HG03045 (cell line): ENCODE data around the gene LRRC4C.

ENCODE experiments used
- ATAC-seq: cut with Tn5 transposase; IDR thresholded peaks from one replicate; pipeline ENCODE4 v1.9.1; 2021; ENCODE audit warnings: mild to moderate bottlenecking, moderate library complexity; ENCODE audit not compliant: unreplicated experiment

Gene LRRC4C

DNA sequence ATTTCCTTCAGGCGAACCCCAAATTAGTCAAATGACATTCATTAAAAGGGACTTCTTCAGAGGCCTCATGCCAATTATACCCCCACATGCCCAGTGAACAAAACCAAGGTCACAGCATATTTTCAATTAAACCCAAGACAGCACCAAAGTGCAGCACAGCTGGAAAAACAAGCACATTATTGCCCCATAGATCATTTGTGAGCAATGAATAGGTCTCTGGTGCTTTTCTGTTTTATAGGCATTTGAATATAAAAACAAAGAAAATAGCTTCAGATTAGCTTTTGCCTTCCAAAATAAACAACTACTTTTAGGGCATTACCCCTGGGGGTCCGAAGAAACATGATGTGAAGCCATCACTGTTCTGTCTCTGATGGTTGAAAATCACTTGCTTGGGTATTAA is 1319.9 kb downstream of the LRRC4C start:
- ATAC-seq, result no peak

DNA sequence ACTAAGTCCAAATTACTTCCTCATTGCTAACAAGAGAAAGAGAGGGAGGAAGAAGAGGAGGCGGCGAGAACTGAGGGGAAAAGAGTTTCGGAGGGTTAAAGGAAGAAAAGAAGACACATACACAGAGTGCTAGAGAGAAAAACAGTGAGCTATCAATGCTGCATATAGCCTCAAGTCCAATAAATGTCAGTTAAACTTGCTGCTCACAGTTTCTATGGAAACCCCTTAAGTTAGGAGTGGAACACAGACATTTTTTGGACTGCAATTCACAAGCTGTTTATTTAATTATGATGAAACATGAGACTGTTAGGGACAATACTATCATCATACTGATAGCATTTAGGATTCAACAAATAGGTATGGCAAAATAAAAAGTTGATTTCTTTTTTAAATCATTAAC is 1320.4 kb downstream of the LRRC4C start:
- no peak for ATAC-seq

DNA sequence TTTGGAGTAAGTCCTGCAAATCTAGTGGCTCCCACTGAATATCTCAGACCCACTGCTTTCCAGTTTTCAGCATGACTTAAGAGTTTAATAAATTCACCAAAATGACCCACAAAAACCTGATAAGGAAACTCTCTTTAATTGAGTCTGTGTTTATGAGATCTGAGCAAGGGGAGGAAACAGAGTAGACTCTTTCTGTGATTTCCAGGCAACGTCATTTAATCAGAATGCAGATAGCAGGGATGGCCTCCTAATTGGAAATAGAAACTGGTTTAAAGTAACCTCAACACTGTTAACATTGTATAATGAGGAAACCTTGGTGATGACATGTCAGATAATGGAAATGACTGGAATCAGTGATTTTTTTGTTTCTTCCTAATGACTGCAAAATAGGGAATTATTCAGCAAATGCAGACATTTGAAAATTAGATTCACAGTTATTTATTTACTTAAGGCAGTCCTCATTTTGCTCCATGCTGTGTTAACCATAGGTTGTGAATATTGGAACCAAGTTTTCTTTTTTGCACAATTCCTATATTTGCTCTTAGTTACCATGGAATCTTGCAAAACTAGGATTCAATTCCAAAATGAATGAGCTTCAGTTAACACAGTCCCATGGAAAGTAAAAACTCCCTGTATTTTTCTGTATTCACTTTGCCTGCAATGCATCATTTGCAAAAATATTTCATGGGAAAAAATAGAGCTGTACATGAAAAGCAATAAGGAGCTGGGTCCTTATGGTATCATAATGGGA is 1324.5 kb downstream of the LRRC4C start:
- no peak for ATAC-seq

DNA sequence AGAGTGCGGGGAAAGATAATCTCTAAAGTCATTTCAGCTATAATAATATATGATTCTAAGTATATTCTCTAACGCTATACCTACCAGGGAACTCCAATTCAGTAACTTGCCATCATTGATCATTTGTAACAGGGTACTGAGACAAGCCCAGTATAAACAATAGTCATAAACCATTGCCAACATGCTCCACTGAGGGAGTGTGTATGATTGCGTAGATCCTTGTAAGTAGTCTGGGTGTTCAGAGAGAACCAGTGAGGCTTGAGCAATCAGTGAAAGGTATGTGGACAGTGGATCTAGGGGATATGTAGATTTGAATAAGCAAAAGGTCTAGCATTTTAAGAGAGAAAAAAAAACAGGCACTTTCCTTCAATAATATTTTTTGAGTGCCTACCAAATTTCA is 1326.0 kb downstream of the LRRC4C start:
- ATAC-seq, result no peak

DNA sequence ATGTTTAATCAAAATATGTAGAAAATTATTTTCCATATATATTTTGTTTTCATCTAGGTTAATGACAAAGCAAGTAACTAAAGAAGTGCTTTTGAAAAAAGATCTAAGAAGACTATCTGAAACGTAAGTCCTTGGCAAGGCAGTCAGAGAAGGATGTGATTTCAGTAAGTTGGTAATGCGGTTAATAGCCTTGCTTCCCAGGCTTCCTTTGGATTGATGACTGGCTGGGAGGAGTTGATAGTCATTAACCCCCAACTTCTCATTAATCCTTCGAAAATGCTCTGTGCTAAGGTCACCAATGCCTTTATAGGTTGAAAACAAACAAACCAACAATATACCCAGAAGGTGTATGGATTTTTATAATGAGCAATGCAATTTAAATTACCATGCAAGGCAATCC is 1326.5 kb downstream of the LRRC4C start:
- no peak for ATAC-seq

DNA sequence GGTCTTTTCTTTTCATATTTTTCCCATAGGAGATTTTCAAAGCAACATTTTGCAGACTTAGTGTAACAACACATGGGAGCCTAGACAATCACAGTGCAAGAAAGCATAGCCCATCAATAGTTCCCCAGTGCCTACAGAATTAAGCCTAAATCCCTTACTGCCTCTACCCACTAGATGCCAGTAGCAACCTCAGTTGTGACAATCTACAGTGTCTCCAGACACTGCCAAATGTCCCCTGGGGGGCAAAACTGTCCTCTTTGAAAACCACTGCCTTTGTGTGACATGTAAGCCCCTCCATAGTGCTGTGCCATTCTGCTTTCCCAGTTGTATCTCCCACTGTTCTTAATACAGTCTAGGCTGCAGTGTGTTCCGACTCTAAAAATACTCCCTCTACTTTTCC is 1329.0 kb downstream of the LRRC4C start:
- ATAC-seq, result no peak

DNA sequence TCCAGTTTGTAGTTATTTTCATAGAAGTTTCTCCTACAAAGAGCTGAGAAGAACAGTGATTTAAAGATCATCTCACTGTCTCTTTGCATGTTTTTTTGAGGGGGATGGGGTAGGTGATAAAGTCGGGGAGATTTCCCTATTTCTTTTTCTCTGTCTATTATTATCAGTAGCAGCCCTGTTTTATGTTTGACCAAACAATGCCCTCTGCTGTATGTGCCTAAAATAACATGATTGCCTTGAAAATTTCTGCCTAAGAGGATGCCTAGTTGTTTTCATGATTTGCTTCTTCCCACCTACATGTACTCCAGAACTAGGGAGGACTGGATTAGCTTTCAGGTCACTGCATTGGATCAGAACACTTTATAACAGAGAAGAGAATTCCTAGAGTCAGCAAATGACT is 1330.2 kb downstream of the LRRC4C start:
- no peak for ATAC-seq

DNA sequence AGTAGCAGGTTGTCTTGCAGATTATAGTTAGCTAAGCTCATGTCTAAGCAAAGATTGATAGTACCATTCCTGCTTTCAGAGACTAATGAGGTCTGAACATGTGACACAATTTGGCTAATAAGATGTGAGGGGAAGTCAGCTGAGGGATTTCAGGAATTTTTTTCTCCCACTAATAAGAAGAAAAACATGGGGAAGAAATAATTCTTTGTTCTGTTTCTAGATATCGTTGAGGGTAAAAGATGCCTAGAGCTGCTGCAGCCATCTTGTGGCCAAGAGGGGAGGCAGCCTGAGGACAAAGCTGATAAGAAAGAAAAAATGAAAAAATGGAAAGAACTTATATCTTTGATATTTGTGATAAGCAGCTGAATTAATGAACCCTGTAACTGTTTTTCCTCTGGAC is 1334.4 kb downstream of the LRRC4C start:
- ATAC-seq, result no peak

DNA sequence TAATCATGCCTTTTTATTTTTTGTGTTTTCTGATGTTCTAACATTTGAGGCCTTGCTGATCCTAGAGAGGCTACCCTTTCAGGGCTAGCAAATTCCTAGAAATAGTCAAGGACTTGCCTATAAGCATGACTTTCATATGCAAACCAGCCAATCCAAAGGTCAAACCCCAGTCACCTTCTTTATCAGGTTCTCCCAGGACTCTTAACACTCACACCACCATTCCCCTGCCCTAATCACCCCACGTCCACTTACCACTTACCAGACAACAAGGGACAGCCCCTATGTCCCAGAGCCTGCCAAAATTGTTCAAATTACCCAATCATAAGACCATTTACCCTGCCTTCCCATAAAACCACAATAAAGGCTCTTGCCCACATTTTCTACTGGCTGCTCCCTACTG is 1339.8 kb downstream of the LRRC4C start:
- no peak for ATAC-seq

DNA sequence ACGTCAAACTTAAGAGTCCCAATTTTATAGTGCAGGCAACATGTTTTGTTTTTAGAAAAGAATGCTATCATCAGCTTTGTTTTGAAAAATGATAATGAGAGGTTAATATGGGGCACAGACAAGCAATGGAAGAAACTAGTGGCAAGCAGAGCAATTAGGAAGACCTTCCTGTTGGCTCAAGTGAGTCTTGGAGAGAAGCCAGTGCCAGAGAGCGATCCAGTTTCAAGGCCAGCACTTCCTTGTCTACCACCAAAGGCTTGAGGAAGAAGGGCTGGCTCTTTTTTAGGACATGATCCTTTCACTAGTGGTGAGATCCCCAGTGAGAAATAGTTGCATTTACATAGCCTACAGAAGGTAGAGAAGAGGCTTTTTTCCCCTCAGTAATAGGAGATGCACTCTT is 1340.7 kb downstream of the LRRC4C start:
- ATAC-seq, result no peak

DNA sequence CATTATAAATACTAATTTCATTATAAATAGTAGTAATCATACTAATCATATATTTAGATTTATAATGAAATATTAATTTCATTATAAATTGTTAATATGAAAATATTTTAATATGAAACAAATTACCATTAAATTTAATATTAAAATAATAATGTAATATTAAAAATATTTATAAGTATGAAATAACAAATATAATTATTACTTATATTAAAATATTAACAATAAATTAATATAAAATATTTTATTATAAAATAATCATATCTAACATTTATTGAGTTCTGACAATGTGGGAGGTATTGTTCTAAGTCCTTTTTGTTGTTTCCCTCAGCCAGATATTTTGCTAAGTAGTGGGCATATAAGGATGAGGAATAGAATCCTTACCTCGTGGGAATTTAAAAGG is 1341.4 kb downstream of the LRRC4C start:
- no peak for ATAC-seq

DNA sequence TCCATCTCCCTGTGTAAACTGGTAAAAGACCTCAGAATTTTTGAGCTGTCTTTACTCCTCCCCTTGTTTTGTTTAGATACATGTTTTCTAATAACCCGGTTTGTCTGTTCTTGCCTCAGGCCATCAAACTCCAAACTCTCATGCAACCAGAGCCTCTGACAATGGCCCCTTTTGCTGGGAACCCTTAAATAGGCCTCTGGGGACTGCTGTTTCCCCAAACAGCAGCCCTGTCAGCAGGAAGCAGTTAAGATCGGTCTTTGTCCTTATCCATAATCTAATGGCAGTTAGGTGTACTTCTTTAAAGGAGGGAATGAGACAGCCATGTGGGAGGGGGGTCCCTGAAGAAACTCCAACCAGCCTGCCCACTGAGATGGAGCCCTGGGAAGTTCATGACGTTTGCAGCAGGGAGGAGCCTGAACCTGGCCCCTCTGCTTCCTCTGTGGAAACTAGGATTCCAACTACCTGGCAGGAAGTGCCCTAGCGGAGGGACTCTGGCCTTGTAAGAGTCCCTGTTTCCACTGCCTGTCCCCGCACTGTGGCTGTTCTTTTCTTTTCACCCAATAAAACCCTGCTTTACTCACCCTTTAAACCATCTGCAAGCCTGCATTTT is 1354.4 kb downstream of the LRRC4C start:
- ATAC-seq, result no peak

DNA sequence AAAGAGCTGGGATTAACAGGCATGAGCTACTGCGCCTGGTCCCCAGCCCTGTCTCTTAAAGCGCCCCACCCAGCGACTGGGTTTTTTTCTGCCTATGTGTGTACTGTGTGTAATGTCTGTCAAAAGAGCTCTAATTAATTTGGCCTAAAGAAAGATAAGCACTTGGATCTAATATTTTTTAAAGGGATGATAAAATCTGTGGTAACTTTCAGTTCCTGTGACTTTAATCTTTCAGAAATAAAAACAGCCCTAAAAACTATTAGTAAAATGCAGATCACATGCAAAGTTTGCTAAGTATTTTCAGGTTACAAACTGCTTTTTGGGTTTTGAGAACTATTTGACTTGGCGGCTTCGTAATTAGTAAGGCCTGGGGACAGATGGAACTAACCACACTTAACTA is 1358.7 kb downstream of the LRRC4C start:
- ATAC-seq, result no peak

DNA sequence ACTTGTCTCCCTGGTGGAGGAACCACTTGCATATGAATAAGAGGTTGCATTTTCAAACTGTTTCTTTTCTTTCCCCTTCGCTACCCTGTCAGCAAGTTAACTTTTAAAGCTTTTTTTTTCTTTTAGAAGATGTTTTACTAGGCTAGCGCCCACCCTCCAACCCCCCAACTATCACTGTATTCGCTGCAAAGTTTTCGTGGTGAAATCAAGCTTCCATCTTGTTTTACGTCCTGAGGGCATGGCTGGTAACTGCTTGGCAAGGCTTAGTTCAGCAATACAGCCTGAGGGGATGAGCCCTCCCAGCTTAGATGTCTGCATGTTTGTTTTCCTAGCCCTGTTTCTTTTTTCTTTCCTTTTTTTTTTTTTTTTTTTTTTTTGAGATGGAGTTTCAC is 1359.3 kb downstream of the LRRC4C start:
- no peak for ATAC-seq

DNA sequence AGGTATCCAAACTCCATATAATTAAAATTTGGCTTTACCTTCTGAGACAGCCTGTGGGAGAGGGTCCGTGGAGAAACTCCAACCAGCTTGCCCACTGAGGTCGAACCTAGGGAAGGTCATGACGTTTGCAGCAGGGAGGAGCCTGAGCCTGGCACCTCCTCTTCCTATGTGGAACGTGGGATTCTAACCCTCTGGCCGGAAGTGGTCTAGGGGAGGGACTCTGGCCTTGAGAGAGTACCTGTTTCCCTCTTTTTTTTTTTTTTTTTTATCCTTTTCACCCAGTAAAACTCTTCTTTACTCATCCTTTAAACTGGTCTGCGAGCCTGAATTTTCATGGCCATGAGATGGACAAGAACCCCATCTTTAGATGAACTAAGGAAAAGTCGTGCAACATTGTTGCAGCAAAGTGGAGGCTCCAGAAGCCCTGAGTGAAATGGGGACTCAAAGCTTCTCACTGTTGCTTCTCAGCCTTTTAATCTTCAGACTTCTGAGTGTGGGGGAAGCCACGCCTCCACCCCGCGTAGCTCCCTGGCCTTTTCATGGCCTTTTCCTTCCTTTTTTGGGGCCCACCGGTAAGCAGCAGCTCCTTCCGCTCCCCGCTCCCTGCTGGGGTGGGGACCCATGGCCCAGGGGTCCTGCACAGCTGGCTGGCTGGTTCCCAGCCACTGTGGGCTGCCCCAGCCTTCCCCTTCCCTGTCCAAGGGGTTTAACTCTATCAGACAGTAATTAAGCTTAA is 1359.9 kb downstream of the LRRC4C start:
- ATAC-seq, result no peak

DNA sequence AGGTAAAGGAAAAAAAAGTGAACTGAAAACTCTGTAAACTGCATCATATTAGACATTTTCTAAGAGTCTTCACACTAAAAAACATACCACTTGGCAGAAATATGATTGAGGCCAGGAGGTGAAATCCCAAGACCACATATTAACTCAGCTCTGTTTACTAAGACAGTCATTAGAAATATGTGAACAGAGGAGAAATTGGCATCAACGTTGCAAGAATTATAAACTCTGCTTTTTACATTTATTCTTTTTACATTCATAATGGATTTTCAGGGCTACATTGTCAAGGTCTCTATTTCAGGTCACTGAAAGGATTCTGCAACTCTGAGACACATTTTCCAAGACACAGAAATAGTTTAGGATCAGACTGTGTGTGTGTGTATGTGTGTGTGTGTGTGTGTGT is 1364.0 kb downstream of the LRRC4C start:
- ATAC-seq, result no peak

DNA sequence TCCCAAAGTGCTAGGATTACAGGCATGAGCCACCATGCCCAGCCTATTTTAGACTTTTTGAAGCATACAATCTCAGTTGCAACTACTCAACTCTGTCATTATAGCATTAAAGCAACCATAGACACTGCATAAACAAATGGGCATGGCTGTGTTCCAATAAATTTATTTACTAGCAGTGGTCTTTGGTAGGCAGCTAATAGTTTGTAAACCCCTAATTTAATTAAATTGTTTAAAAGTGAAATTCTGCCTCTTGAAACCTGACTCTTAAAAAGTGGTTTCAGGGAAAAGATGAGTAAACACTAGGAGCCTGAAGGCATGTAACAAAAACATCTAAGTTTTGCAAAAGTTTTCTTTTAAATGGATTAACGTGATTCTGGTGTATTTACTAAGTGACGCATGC is 1364.5 kb downstream of the LRRC4C start:
- no peak for ATAC-seq

DNA sequence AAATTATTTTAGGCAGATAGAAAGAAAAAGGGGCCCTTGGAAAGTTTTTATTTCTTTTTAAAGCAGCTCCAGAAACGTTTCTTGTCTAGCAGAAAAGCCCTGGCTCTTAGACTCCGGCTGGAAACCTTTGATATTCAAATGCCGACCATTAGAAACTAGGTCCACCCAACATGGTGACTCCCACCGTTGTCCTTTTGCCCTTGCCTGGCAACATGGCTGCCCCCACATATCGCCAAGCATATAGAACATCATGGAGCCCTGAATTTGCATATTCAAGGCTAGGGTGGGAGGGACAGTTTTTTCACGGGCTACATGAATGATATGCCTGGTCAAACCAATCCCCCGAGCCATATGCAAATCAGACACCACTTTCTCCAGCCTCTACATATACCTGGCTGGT is 1379.0 kb downstream of the LRRC4C start:
- ATAC-seq, result no peak
